ENCODE data around the gene STX16.

GRCh38 chr20:58721951-58722778, 71.1 kb downstream of the STX16 start:
- TF ChIP-seq POLR2A (IDR thresholded peaks at IDR 0.05; ENCODE audit: low read depth, low read length) (no peak), POLR2AphosphoS5 (IDR thresholded peaks at IDR 0.05; ENCODE audit: low read depth, low read length) (no peak)

Measured in GM12892 (cell line).